HG02852 (cell line): ENCODE results near the gene CDK6.

Experiments used
- ATAC-seq: cut with Tn5 transposase; IDR thresholded peaks from one replicate; pipeline ENCODE4 v1.9.1; 2021; ENCODE audit warnings: mild to moderate bottlenecking, moderate library complexity; ENCODE audit not compliant: unreplicated experiment

CDK6 gene

DNA sequence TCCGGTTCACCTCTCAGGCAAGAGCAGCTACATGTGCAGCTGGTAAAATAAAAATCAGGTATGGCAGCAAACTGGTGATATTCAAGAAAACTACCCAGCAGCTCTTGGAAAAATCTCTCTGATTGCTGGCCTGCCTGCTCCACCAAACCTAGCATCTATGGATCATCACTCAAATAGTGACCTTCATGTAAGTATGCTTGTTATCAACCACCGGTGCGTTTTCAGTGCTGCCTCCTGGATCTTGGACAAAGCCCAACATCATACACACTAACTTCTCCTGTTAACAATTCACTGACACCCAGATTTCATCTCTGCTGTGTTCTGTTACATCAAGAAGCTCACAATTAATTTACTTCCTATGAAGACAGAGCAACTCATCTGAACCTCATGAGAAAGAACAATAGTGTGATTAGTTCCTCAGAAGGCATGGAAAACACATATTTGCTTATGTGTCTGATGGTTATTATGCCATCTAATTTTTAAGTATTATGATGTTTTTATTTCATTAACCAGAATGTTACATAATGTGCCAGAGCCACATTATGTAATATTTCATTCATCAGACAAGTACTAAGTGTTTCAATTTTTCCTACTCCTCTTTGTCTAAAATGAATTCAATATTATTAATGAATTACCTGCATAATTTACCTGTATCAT, 8.8 kb downstream of the CDK6 start:
- ATAC-seq, result no peak

DNA sequence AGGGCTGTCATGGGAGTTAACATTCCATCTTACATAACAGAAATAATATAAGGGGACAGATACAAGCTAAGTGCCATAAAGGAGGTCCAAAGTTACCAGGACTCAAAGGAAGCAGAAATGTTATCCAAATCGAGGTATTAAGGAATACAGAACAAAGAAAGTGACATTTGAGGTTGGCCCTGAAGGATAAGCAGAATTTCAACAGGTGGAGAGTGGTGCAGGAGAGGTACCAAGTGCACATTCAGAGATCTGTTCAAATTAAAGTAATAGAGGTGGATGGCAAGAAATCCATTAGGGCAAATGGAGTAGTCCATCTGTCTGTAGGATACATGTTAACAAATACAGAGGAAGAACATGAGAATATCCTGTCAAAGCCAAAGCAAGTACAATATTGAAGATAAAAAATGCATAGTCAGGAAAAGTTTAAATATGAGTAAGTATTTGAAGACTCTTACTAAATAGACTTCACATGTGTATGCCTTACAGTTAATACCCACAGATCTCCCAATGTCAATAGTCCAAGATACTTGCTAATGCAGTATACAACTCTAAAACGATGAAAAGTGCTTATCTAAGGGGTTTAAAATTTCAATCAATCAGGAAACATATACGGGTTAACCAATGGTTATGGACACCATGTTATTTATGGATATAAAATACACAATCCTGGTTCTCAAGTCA, 10.0 kb downstream of the CDK6 start:
- ATAC-seq, result no peak

DNA sequence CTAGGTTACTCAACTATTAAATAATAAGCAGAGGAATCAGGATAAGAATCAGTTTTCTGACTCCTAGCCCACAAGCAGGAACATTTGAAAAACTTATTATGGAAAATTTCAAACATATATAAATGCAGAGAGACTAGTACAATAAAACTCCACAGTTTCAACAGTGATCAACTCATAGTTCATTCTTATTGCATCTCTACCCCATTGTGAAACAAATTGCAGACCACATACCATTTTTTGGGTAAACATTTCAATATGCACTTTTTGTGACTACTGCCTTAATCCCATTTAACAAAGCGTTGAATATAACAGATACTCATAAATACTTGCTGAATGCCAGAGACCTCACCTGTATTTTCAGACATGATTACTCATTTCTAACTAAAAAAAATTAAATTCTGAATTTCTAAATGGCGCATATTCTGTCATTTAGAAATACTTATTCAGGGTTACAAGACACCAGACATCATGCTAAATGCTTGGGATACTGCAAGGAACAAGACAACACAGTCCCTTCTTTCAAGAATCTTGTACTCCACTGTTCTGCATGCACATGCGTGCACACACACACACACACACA, 11.4 kb downstream of the CDK6 start:
- ATAC-seq, result no peak

DNA sequence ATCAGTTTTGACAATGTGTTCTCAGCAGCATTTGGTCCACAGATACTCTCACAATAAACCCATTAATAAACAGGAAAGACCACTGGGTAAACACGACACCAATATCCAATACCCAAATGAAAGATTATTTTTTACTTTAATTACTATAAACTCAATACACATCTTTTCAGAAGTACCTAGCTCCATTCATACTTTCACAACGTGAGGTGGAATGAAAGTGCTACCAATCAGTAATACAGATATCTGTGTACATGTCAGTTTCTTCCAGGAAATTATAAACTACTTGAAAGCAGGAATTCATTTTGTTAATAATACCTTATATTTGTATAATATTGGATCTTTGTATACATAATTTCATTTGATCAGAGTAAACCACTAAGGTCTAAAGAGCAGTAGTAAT, 11.9 kb downstream of the CDK6 start:
- ATAC-seq, result no peak

DNA sequence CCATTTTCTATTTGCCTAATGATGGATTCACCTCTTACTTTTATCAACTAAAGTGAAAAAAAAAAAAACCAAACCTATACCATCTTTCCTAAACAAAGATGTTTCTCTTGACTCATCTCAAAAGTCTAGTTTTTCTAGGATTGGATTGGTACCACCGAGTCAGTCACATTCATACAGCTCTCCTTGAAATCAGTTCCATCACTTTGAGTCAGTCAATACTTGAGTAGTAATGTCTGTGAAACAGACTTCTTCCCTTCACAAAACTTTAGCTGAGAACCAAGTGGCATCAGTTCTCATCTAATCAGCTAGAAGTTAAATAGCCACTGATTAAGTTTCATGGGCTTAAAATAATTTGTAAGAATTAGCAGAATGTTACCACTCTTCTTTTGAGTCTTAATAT, 13.3 kb downstream of the CDK6 start:
- ATAC-seq, result no peak

DNA sequence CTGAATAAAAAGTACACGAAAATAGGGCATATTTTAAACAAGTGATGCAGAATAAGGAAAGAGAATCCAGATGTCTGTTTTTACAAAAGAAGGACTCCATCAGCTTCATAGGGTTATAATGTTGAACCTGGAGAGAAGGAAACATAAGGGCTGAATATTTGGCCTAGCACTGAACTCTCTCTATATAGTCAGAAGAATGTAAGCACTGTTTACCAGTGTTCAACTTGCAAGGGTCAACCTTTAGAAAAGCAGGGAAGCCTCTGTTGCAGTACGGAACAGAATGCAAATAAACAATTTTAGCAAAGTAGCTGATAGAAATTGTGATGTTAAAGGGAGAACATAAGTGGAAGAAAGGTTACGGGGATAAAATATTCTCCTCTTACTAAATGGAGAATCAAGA, 16.2 kb downstream of the CDK6 start:
- ATAC-seq, result no peak

DNA sequence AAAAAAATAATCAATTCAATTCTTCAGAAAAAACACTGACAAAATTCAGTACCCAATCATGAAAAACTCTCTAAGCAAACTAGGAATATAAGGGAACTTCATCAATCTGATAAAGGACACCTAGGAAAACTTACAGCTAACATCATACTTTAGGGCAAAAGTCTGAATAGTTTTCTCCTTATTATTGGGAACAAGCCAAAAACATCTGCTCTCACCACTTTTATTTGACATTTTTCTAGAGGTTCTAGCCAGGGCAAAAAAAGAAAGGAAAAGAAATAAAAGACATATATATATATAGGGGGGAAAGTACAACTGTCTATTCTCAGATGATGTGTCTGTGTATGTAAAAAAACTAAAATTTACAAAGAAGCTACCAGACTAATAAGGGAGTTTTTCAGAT, 19.0 kb downstream of the CDK6 start:
- no peak for ATAC-seq

DNA sequence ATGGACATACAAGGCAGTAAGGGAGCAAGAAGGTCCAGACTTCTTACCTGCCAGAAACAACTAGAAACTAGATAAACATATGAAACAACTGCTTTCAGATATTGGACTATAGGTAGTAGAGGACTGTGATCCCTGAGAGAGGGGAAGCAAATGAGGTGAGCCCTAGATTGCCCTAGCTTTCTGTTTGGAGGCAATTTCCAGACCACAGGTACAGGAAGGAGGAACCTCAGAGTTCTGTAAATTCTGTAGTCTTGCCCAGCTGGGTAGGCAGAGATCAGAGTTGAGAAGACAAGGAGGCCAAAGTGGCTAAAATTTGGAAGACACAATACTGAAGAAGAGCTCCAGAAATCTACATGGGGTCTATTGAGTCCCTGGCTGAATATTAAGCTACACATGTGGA, 21.0 kb downstream of the CDK6 start:
- no peak for ATAC-seq

DNA sequence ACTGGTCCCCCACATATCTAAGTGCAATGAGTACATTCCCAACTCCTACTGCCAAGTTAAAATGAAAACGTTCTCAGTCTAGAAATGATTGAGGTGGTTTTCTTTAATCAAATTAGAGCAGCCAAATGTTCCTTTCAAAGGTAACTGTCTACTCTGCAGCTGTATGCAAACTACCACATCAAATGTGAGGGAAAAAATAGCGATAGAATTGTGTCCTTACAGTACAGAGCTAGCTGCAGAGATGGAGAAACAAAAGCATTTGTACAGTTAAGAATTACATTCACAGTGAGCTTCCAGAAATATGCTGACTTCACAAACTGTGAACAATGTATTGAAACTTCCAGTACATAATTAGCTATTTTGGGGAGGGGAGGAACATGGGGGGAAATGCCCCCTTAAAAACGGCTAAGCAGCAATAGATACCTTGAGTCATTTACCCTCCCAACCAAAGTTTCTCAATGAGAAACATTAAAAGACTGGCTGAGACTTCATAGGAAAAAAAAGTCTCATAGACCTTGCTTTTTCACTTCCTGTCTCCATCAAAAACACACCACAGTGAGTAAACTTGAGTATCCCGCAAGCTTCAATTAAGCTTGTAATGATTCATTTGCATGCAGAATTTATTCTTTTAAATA, 22.9 kb downstream of the CDK6 start:
- peak; percentile 66 for ATAC-seq

DNA sequence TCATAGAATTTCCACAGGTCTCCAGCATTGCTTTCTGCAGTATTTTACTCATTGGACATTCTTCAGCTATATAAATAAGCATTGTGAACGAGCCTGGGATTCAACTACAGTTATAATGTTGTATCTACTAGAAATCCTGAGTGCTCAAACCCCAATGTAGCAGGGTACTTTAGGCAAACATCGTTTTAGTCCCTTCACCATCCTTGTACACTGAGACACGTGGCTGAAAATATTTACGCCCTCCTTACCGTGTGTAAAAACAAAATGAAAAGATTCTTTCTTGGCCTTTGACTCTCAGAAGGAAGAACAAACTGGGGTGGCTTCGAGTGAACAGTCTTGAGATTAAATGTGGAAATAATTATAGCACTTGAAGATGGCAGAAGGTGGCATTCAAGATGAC, 25.2 kb downstream of the CDK6 start:
- no peak for ATAC-seq

DNA sequence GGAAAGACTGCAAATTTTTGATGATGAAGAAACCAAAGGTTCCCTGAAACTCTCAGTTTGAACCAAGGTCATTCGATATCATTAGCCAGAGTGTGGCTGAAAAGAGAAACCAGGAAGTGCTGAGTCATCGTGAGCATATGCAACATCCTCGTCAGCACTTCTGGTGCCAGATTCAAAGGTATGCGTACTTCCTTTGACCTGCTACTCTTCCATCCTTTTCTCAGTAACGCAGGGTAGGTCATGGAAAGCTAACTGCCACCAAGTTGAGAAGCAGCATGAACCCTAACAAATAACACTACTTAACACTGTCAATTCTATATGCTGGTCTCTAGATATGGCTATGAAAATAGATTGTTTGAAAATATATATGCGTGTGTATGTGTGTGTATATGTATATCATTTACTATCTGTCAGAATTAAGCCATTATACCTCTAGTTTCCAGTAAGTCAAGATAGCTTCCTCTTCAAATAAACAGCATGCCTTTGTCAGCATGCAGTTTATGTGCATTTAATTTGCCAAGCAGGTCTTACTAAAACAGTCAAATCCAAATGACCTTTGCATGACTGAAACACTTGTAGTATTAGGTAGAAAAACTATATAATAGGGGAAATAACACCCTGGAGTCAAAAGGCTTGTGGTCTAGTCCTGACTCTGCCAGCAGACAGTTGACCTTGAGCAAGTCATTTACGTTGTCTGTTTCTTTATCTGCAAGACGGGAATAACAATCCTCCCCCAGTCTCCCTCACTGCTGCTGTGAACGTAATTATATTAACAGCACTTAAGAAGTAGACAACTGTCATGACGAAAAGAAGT, 26.4 kb downstream of the CDK6 start:
- ATAC-seq, result peak; percentile 76

DNA sequence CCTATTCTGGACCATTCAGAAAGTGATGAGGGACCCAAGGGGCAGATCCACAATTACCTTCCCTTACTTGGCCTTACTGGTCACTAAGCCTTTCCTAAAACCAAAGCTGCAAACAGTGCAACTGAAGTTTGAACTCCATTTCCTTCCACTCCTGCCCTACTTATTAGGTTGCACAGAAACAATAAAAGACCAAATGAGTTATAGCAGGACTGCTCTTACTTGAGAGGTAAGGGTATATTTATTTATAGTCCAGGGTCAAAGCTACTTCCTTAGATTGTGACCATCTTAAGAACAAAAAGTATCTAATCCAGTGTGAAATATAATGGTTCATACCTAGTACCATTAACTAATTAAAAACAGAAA, 27.0 kb downstream of the CDK6 start:
- peak; percentile 30 for ATAC-seq

DNA sequence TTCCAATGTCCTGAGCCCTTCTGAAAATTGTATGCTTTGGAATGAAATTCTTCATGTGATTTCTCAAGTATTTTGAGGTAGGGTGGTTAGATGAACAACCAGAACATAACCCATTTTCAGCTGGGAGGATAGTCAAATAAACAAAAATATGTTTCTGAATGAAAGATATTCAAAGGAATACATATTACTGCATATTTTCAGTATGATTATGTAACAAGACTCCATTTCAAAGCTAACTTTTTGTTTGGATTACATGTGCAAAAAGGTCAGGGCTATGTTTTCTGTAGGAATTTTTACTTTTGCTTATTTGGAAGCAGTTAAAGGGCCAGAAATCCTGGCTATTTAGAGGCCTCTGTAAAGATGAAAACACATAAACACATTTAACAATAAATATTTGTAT, 27.7 kb downstream of the CDK6 start:
- ATAC-seq, result no peak

DNA sequence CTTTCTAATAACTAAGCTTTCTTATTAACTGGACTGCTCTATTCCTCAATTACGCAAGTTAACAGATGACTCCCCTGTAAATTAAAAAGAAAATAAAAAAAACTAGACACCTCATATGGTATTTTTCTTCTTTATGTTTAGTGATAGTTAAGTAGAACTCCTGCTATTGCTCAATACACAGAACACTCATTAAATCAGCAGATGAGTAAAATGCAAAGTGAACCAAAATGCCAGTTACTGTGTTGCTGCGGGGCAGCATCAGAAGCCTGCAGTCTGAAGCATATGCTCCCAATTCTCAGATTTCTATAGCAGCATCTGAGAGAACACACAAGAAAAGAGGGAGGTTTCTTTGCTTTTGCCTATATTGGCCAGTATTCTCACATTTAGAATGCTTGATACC, 28.4 kb downstream of the CDK6 start:
- no peak for ATAC-seq

DNA sequence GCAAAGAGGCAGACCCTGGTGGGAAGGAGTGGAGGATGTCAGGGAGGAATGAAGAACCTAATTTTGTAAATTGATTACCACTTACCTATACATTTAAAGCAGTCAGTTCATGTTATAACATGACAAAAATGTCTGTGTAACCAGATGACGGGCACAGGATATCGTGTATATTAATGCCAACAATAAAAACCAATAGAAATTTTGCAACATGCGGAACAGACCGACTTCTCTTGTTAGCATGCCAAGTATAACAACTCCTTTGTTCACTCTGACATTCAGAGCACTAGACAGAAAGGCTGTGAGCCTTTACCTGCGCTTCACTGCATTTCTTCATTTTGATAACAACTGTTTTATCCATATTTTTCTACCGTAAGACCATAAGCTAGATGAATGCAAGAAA, 29.9 kb downstream of the CDK6 start:
- no peak for ATAC-seq

DNA sequence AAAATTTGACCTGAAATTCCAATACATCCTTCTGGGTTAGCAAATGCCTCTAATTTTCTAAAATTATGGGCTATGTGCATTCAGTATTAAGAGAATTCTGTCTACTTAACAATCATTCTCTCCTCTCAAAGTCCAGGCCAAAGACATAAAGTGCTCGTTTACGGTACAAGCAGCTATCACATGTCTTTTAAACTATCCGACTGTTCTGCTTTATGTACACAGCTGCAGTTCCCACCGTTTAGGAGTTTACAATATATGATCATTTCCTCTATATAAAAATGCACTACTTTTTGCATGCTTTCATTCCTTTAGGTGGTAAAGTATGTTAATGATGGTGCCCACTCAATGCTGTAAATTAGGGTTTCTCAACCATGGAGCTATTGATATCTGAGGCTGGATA, 34.0 kb downstream of the CDK6 start:
- ATAC-seq, result no peak

DNA sequence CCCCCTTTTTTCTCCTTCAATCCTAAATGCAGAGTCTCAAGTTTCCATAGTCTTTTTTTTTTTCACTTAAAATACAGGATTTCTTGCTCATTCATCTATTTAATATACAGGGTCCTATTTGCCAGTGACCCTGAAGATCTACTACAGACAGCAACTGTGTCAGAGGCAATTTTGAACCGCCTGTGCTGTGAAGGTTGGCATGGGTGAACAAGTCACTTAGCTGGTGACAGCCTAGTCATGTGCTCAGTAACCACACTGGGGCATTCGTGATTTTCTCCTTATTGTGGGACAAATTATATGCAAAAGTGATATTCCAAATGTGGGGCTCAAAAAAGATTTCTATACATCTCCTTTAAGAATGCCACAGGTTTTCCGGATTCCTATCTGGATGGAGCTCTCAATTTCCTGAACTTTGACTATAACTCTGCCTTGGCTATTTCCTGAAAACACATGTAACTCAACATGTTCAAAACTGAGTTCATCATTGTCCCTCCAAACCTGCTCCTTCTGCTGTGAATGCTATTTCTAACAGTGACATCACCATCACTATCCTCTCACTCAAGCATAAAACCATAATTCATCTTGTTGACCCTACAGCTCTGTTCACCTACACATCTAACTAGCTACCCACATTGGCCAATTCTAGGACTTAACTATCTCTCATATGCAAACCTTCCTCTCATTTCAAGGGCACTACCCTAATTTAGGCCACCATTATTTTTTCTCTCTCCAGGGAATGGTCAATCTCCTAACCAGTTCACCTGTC, 36.7 kb downstream of the CDK6 start:
- ATAC-seq, result no peak

DNA sequence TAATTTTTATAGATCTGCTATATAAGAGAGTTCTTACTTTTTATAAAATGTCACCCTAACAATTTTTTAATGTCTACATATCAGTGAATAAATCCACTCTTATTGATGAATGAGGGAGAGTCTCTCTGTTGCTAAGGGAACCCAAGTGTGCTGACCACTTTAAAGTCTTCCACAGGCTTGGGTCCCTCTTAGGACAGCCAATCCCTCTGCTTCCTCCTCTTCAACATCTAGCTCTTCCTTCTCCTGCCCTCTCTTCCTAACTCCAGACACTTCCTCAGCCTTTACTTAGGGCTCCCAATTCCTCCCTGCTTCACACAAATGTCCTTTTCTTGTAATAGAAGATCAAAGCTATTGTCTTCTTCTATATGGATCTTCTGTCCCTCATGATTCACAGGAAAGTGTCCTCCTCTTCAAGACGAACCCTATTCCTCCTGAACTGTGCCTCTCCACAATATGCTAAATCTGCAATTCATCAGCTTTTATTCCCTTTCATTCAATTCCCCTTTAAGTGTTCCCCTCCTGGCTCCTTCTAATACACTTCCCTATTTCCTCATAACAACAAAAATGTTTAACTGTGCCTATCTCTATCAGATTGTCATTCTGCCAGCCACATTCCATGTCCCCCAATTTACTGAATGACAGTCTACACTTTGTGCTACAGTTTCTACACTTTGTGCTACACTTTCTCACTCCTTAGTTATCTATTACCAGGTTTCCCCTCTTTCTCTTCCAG, 37.7 kb downstream of the CDK6 start:
- no peak for ATAC-seq

DNA sequence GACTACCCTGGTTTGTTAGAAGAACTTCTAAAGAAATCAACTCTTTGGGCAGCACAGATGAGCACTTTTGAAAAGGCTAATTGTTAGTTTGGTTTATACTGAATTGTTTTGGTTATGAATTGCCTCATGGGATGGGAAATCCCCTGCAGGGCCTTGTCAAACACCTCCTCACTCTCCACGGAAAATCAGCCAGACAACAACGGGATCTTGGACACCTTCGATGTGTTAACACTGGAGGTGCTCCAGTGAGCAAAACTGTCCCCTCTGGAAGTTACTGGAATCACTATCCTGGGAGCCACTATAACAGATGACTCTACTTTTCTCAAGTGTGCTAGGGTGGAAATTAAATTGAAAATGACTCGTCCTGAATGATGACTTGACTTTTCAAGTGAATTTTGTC, 38.7 kb downstream of the CDK6 start:
- ATAC-seq, result no peak

DNA sequence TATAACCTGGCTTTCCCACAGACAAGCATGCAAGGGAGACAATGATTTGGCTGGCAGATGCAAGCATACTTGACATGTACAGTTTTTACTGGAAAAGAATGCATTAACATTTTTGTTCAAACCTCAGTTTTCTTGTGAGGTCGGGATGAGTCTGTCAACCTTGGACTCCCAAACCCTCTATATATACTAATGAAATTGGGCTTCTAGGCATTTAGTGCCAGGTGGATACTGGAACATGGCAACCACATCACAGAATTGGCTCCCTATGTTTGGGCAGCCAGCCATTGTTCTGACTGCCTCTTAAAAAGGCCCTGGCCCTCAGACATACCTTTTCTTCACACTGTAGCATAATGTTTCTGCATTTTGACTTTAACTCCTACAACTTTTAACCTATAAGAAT, 39.1 kb downstream of the CDK6 start:
- no peak for ATAC-seq
